Kidney (tissue), 14 donors: ENCODE measurements around the gene PRKN. TPM values are rescaled to one million over a fixed set of nuclear protein-coding genes. Genes with fewer than 3 reads are reported as not detected.

Experiments used
- DNase-seq, 5 donors: peaks; one replicate each; pipeline ENCODE4 v3.0.0-alpha.2; 2013 to 2020
- FAIRE-seq: peaks from 2 replicates; lab custom pipeline; 2012; peaks lifted over from hg19 to GRCh38; lab: Jason Lieb, UNC
- H3K27ac ChIP-seq, 2 donors: one replicate each; pipeline ENCODE4 v1.7.0; 2013; ENCODE audit warnings: low read depth in 2 of 2, low read length in 2 of 2, inconsistent platforms in 1 of 2
- H3K27me3 ChIP-seq: one replicate; pipeline ENCODE4 v1.7.1; 2013; ENCODE audit warnings: low read length, inconsistent platforms; ENCODE audit not compliant: control insufficient read depth, insufficient read depth
- H3K36me3 ChIP-seq, 3 donors: one replicate each; pipeline versions ENCODE4 v1.7.0 to v1.7.1; 2013; ENCODE audit warnings: low read length in 3 of 3, control low read depth in 1 of 3, inconsistent platforms in 1 of 3; ENCODE audit not compliant: insufficient read depth in 3 of 3, control insufficient read depth in 2 of 3
- H3K4me1 ChIP-seq, 3 donors: one replicate each; pipeline versions ENCODE4 v1.7.0 to v1.7.1; 2013; ENCODE audit warnings: low read length in 3 of 3, inconsistent platforms in 1 of 3, low read depth in 1 of 3; ENCODE audit not compliant: control insufficient read depth in 2 of 3, insufficient read depth in 2 of 3
- H3K4me3 ChIP-seq, 3 donors: one replicate each; pipeline versions ENCODE4 v1.7.0 to v1.8.1; 2013; ENCODE audit warnings: low read length in 3 of 3, control low read depth in 1 of 3, inconsistent platforms in 1 of 3
- H3K9ac ChIP-seq, 3 donors: one replicate each; pipeline versions ENCODE4 v1.7.0 to v1.7.1; 2013; ENCODE audit warnings: low read length in 3 of 3, control low read depth in 1 of 3, inconsistent platforms in 1 of 3
- H3K9me3 ChIP-seq, 3 donors: one replicate each; pipeline versions ENCODE4 v1.7.0 to v1.7.1; 2013; ENCODE audit warnings: low read length in 3 of 3, control low read depth in 1 of 3, inconsistent platforms in 1 of 3; ENCODE audit not compliant: control insufficient read depth in 2 of 3, insufficient read depth in 1 of 3
- CTCF ChIP-seq: IDR thresholded peaks from 3 replicates; pipeline ENCODE4 v1.5.1; 2012; ENCODE audit warnings: mild to moderate bottlenecking, moderate library complexity, borderline replicate concordance; ENCODE audit not compliant: insufficient read depth; ENCODE audit errors: extremely low read depth
- intact Hi-C: fragments of 100-400 bp; cut with DNase I; formaldehyde crosslinking; loops from one replicate; pipeline ENCODE4 v1.11.1; 2022
- polyA plus RNA-seq: library from polyadenylated mRNA; stranded (reverse); fragments of 350-450 nt; fragmentation: Illumina TruSeq; extraction: RNeasy Lipid Tissue Mini Kit (QIAGEN cat#74804); gene quantifications from one replicate; pipeline ENCODE4 v1.2.3, GENCODE V29; 2014; ENCODE audit warnings: low read depth, low replicate concordance; ENCODE audit not compliant: insufficient read depth
- total RNA-seq: library from RNA; stranded (reverse); fragmentation: NEBNext Ultra II Directional; extraction: Animal tissue kit (Norgen Biotek cat#: 25700); gene quantifications from one replicate; pipeline ENCODE4 v1.2.1, GENCODE V29; 2021
- donor health status: control.
- donor health status: control.
- donor health status: control.
- donor health status: control.
- donor health status: control.
- donor health status: DM: yes; HTN: yes; CAD: no.
- donor health status: Normal renal cell carcinoma (clear cell type).

The PRKN gene
- total and polyA plus RNA-seq, 2 donors from 2014 or later: 8.6 to 10.4 TPM

- H3K27me3 ChIP-seq: no peaks in the 10 kb centered on the region
- H3K9me3 ChIP-seq: no peaks in the 10 kb centered on the region
- intact Hi-C loops: no loop called here
- no peak overlapping the region for H3K9ac ChIP-seq
- H3K27ac ChIP-seq: no peak overlapping the region
- FAIRE-seq (no peak), DNase-seq (no peak)
- no peaks in the 10 kb centered on the region for H3K4me1 ChIP-seq
- no peaks in the 10 kb centered on the region for H3K36me3 ChIP-seq
- H3K4me3 ChIP-seq: no peak overlapping the region
- TF ChIP-seq CTCF: no peak
Measured at GRCh38 chr6:161344626-161345025, 1382.9 kb downstream of the PRKN start.

- no peaks in the 10 kb centered on the region for H3K4me1 ChIP-seq
- intact Hi-C loops: no loop called here
- FAIRE-seq (no peak), DNase-seq (no peak)
- no peak overlapping the region for H3K4me3 ChIP-seq
- no peak for TF ChIP-seq CTCF
- no peaks in the 10 kb centered on the region for H3K9me3 ChIP-seq
- H3K9ac ChIP-seq: no peak overlapping the region
- no peaks in the 10 kb centered on the region for H3K36me3 ChIP-seq
- H3K27ac ChIP-seq: no peak overlapping the region
- no peaks in the 10 kb centered on the region for H3K27me3 ChIP-seq
Measured at GRCh38 chr6:161342039-161342438, 1385.5 kb downstream of the PRKN start.

GRCh38 chr6:161341638-161342037 is 1385.9 kb downstream of the PRKN start:
- intact Hi-C loops: no loop called here
- no peak for FAIRE-seq
- TF ChIP-seq CTCF: no peak

GRCh38 chr6:161338015-161338414 is 1389.6 kb downstream of the PRKN start:
- H3K27ac ChIP-seq: no peak overlapping the region
- no peaks in the 10 kb centered on the region for H3K4me1 ChIP-seq
- intact Hi-C loops: no loop called here
- no peak overlapping the region for H3K4me3 ChIP-seq
- H3K36me3 ChIP-seq: no peaks in the 10 kb centered on the region
- no peaks in the 10 kb centered on the region for H3K9me3 ChIP-seq
- no peak overlapping the region for H3K9ac ChIP-seq
- FAIRE-seq (no peak), DNase-seq (no peak)
- no peaks in the 10 kb centered on the region for H3K27me3 ChIP-seq
- TF ChIP-seq CTCF: no peak

More at GRCh38 chr6:161341638-161342037, 1385.9 kb downstream of the PRKN start:
- no peaks in the 10 kb centered on the region for H3K4me1 ChIP-seq
- DNase-seq: no peak
- H3K9me3 ChIP-seq: no peaks in the 10 kb centered on the region
- H3K27ac ChIP-seq: no peak overlapping the region
- no peak overlapping the region for H3K9ac ChIP-seq
- H3K4me3 ChIP-seq: no peak overlapping the region
- H3K27me3 ChIP-seq: no peaks in the 10 kb centered on the region
- no peaks in the 10 kb centered on the region for H3K36me3 ChIP-seq
